Stimulated activated CD8-positive, alpha-beta memory T cell treated with anti-CD3 and anti-CD28 coated beads, Interleukin-2, amount 100 ng/mL, for 48 hours (primary cell): ENCODE measurements around the gene PPP6R3.
A peak's percentile ranks its signal among the peaks of the same experiment; 100 is the strongest.
"Not testable (repeated sequence)": the region's sequence is repeated elsewhere in the genome, so short reads cannot be mapped to it uniquely, and the experiment has no call there.

Experiments used
- DNase-seq, 2 donors: peaks; one replicate each; pipeline ENCODE4 v3.0.0-alpha.2; 2020; ENCODE audit warnings: low read depth in 2 of 2

The PPP6R3 gene

GRCh38 chr11:68524681-68525080 is 64.1 kb downstream of the PPP6R3 start:
- DNase-seq, result no peak

GRCh38 chr11:68525336-68525735 is 64.8 kb downstream of the PPP6R3 start:
- DNase-seq, result no peak

GRCh38 chr11:68525930-68526329 is 65.4 kb downstream of the PPP6R3 start:
- no peak for DNase-seq

- DNase-seq, result no peak
These were observed 67.0 kb downstream of the PPP6R3 start for GRCh38 chr11:68527585-68527984.

GRCh38 chr11:68528630-68529029 is 68.1 kb downstream of the PPP6R3 start:
- DNase-seq, result no peak

GRCh38 chr11:68531129-68531693 is 70.7 kb downstream of the PPP6R3 start:
- DNase-seq, result no peak

GRCh38 chr11:68532727-68533369 is 72.3 kb downstream of the PPP6R3 start:
- no peak for DNase-seq

GRCh38 chr11:68533945-68534344 is 73.4 kb downstream of the PPP6R3 start:
- DNase-seq, result no peak

- no peak for DNase-seq
These were observed 74.5 kb downstream of the PPP6R3 start for GRCh38 chr11:68535098-68535497.

- no peak for DNase-seq
These were observed 76.2 kb downstream of the PPP6R3 start for GRCh38 chr11:68536706-68537105.

- DNase-seq, result no peak
These were observed 77.5 kb downstream of the PPP6R3 start for GRCh38 chr11:68538025-68538424.

GRCh38 chr11:68539395-68539794 is 78.8 kb downstream of the PPP6R3 start:
- DNase-seq, result no peak

- not testable (repeated sequence) for DNase-seq
These were observed 80.0 kb downstream of the PPP6R3 start for GRCh38 chr11:68540504-68540903.

GRCh38 chr11:68541116-68541515 is 80.6 kb downstream of the PPP6R3 start:
- no peak for DNase-seq

- DNase-seq, result no peak
These were observed 81.4 kb downstream of the PPP6R3 start for GRCh38 chr11:68541991-68542390.

GRCh38 chr11:68542617-68543016 is 82.1 kb downstream of the PPP6R3 start:
- DNase-seq, result no peak

- no peak for DNase-seq
These were observed 83.0 kb downstream of the PPP6R3 start for GRCh38 chr11:68543594-68543993.

GRCh38 chr11:68545347-68545746 is 84.8 kb downstream of the PPP6R3 start:
- DNase-seq, result no peak

- DNase-seq, result no peak
These were observed 85.2 kb downstream of the PPP6R3 start for GRCh38 chr11:68545796-68546195.

- DNase-seq, result no peak
These were observed 86.0 kb downstream of the PPP6R3 start for GRCh38 chr11:68546555-68546954.

GRCh38 chr11:68549789-68550484 is 89.4 kb downstream of the PPP6R3 start:
- DNase-seq, result no peak

GRCh38 chr11:68550485-68550817 is 89.9 kb downstream of the PPP6R3 start:
- DNase-seq, result peak; percentile 12 to 17

GRCh38 chr11:68551223-68551622 is 90.7 kb downstream of the PPP6R3 start:
- no peak for DNase-seq
